Heart right ventricle (tissue), 16 donors: ENCODE measurements around the gene SEMA3C. TPM values are rescaled to one million over a fixed set of nuclear protein-coding genes. Genes with fewer than 3 reads are reported as not detected.

Experiments
- ATAC-seq, 8 donors: fragments of 200-7000 bp; cut with Tn5 transposase; one replicate each; pipeline ENCODE4 v1.9.1; 2020; ENCODE audit warnings: mild to moderate bottlenecking in 8 of 8, moderate library complexity in 8 of 8, moderate number of reproducible peaks in 1 of 8
- DNase-seq, 2 donors: peaks; one replicate each; pipeline ENCODE4 v3.0.0-alpha.2; 2020
- H3K27ac ChIP-seq, 10 donors: fragments of 200-600 bp; sonication (generic) in 2 of 10; one replicate each; pipeline versions ENCODE4 v1.5.0 to v1.8.0; 2020 to 2022; ENCODE audit warnings: mild to moderate bottlenecking in 3 of 10
- H3K27me3 ChIP-seq, 7 donors: fragments of 200-600 bp; one replicate each; pipeline ENCODE4 v1.8.0; 2021 to 2022; ENCODE audit warnings: mild to moderate bottlenecking in 2 of 7
- H3K36me3 ChIP-seq, 9 donors: fragments of 200-600 bp; sonication (generic) in 1 of 9; one replicate each; pipeline versions ENCODE4 v1.5.0 to v1.8.0; 2020 to 2022; ENCODE audit warnings: mild to moderate bottlenecking in 2 of 9
- H3K4me1 ChIP-seq, 9 donors: fragments of 200-600 bp; sonication (generic) in 1 of 9; one replicate each; pipeline versions ENCODE4 v1.5.0 to v1.8.0; 2020 to 2022; ENCODE audit warnings: mild to moderate bottlenecking in 4 of 9
- H3K4me3 ChIP-seq, 10 donors: fragments of 200-600 bp; sonication (generic) in 2 of 10; one replicate each; pipeline versions ENCODE4 v1.5.0 to v1.8.0; 2020 to 2022; ENCODE audit warnings: mild to moderate bottlenecking in 7 of 10, moderate library complexity in 2 of 10
- H3K9me3 ChIP-seq, 11 donors: fragments of 200-600 bp in 10 of 11; sonication (generic) in 2 of 11; one replicate each; pipeline versions ENCODE4 v1.5.0 to v1.8.0; 2013 to 2022; ENCODE audit warnings: mild to moderate bottlenecking in 2 of 11, control low read depth in 1 of 11, moderate library complexity in 1 of 11
- CTCF ChIP-seq, 9 donors: fragments of 200-600 bp; sonication (generic) in 2 of 9; IDR thresholded peaks; one replicate each; pipeline versions ENCODE4 v1.5.0 to v1.8.0; 2021 to 2022; ENCODE audit warnings: antibody characterized with exemption in 9 of 9, mild to moderate bottlenecking in 5 of 9, moderate library complexity in 1 of 9
- WGBS, 2 donors: extraction: QIAGEN DNeasy Blood & Tissue Kit; methylation state at CpG; one replicate each; pipeline ENCODE4 v1.1.7; 2013; ENCODE audit warnings: inconsistent platforms in 1 of 2; 5-methylcytosine and 5-hydroxymethylcytosine counted together
- intact Hi-C, 10 donors: fragments of 100-400 bp; cut with DNase I; formaldehyde crosslinking; loops; one replicate each; pipeline versions ENCODE4 v1.11.1 to v1.14.2; 2022
- polyA plus RNA-seq, 2 donors: library from polyadenylated mRNA; stranded (reverse); fragments of 200-250 nt; gene quantifications; one replicate each; pipeline ENCODE4 v1.2.3, GENCODE V29; 2013
- total RNA-seq, 10 donors: library from RNA; stranded (reverse); fragmentation: NEBNext Ultra II Directional in 3 of 10; extraction: Animal tissue kit (Norgen Biotek cat#: 25700) in 3 of 10; gene quantifications; one replicate each; pipeline versions ENCODE4 v1.2.1 to v1.2.4, GENCODE V29; 2021 to 2023
- donor health status: Arrhythmogenic right ventricular cardiomyopathy.
- donor health status: ischemic (EF 13 %, LVEDD 7.1; RV severe dilation, severe dysfunction).
- donor health status: healthy with polysubstance abuse.
- donor health status: DM: no; HTN: yes; CAD: no.
- donor health status: DM: no; HTN: no; CAD: no.
- donor health status: ischemic (EF 25% LVEDD 6.9; RV normal size, moderate dysfunction).
- donor health status: ischemic (EF 25% LVEDD 5.7; RV mildly dilated, moderate dysfunction).
- donor health status: healthy.
- donor health status: DM: yes; HTN: yes; CAD: no.
- donor health status: Ischemic cardiomyopathy.
- donor health status: ischemic (EF 35%, LVEDD 5.7; RV mildly dilated, moderate dysfunction).
- donor health status: nonischemic (EF 11% LVEDD 7.7; RV severe dilation, severe dysfunction).
- donor health status: DM: yes; HTN: yes; CAD: no.
- donor health status: PGD.
- donor health status: ischemic (EF 29% LVEDD 5.4; RV normal size, mild dysfunction).
- donor health status: nonischemic (EF 23%, LVEDD 6.1; RV moderate dilation, normal function).

Gene SEMA3C
- total and polyA plus RNA-seq, 12 donors, result 14.5 to 83.2 (median 57.3) TPM

- DNase-seq, result no peak
- intact Hi-C loops, result no loop called here
- ATAC-seq, result peak in 1 of 8 donors; percentile 38
- Histone ChIP-seq H3K36me3 (no peaks in the 10 kb centered on the region), H3K27me3 (no peaks in the 10 kb centered on the region), H3K27ac (no peak overlapping the region), H3K4me1 (peaks cover 0 to 23% (median 0%) of the 10 kb centered on the region in 9 donors), H3K9me3 (no peaks in the 10 kb centered on the region), H3K4me3 (no peak overlapping the region)
- TF ChIP-seq CTCF (IDR thresholded peaks at IDR 0.05), result no peak
- 50 to 51% methylated on average over 4 of the region's 4 CpGs for WGBS, 2 donors
Measured at GRCh38 chr7:80870813-80871212, 48.0 kb downstream of the SEMA3C start.

GRCh38 chr7:80869821-80870751 lies 48.8 kb downstream of the SEMA3C start:
- Histone ChIP-seq H3K4me3 (no peak overlapping the region), H3K9me3 (no peaks in the 10 kb centered on the region), H3K36me3 (no peaks in the 10 kb centered on the region), H3K27ac (peak overlapping the region in 1 of 10 donors; percentile 28), H3K4me1 (peaks cover 0 to 23% (median 0%) of the 10 kb centered on the region in 9 donors), H3K27me3 (no peaks in the 10 kb centered on the region)
- WGBS, 2 donors, result 87 to 89% methylated on average over 6 of the region's 6 CpGs
- DNase-seq (no peak), ATAC-seq (peak in 1 of 8 donors; percentile 39)
- no peak for TF ChIP-seq CTCF (IDR thresholded peaks at IDR 0.05)
- intact Hi-C loops, result no loop called here

- WGBS, 2 donors, result 62 to 65% methylated on average over 4 of the region's 4 CpGs
Measured at GRCh38 chr7:80869106-80869784, 49.6 kb downstream of the SEMA3C start.

More at GRCh38 chr7:80869106-80869784, 49.6 kb downstream of the SEMA3C start:
- no peak overlapping the region for H3K4me3 ChIP-seq
- ATAC-seq (no peak), DNase-seq (no peak)
- no peaks in the 10 kb centered on the region for H3K27me3 ChIP-seq
- peak overlapping the region in 1 of 10 donors; percentile 28 for H3K27ac ChIP-seq
- intact Hi-C loops, result no loop called here
- no peaks in the 10 kb centered on the region for H3K36me3 ChIP-seq
- no peak for TF ChIP-seq CTCF (IDR thresholded peaks at IDR 0.05)
- H3K4me1 ChIP-seq, result peaks cover 0 to 23% (median 0%) of the 10 kb centered on the region in 9 donors
- H3K9me3 ChIP-seq, result no peaks in the 10 kb centered on the region
